GM18505 (cell line): Measurements from ENCODE around the gene ARID1A.

Experiments
- ATAC-seq: cut with Tn5 transposase; IDR thresholded peaks from one replicate; pipeline ENCODE4 v1.9.1; 2021; ENCODE audit not compliant: unreplicated experiment
- POLR2A ChIP-seq: IDR thresholded peaks from 4 replicates; pipeline ENCODE4 v1.6.1; 2011; ENCODE audit warnings: borderline replicate concordance; ENCODE audit not compliant: insufficient read depth, insufficient read length; ENCODE audit errors: extremely low read depth

Gene ARID1A

GRCh38 chr1:26744075-26744959 lies 48.5 kb downstream of the ARID1A start:
- peak; percentile 89 for ATAC-seq
- TF ChIP-seq POLR2A: peak; percentile 61

GRCh38 chr1:26745191-26745590 lies 49.4 kb downstream of the ARID1A start:
- ATAC-seq: no peak
- TF ChIP-seq POLR2A: no peak

DNA sequence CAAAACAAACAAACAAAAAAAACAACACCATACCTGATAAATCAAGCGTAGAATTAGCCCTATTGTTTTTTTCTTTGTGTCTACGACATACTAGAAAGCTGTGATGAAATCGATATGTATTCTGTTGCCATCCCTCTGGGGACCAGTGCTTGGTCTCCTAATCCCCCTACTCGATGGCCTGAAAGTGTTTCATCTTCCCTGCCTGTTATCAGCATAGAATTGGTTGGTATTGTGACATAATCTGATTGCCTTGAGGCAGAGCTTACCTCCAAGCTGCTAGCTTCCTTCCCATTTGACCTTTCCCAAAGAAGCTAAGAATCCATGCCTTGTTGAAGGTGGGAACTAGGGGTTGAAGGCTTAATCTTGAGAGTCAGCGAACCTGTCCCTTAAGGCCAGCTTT lies 51.2 kb downstream of the ARID1A start:
- TF ChIP-seq POLR2A: no peak
- no peak for ATAC-seq

DNA sequence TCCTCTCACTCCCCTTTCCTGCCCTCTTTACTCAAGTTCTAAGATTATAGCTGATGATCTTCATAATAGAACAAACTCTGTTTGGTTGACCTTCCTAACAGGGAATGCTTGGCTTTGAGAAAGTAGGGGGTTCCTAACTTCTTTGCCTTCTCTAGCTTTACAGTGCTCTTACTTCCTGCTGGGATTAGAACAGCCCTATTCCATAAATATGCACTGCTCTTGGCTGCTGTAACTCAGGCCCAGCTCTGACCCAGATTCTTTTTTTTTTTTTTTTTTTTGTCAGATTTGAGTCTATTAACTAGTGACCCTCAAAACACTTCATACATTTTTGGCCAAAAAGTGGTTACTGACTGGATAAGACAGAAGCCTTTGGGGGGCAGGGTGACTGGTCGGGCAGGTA lies 52.5 kb downstream of the ARID1A start:
- no peak for TF ChIP-seq POLR2A
- no peak for ATAC-seq

DNA sequence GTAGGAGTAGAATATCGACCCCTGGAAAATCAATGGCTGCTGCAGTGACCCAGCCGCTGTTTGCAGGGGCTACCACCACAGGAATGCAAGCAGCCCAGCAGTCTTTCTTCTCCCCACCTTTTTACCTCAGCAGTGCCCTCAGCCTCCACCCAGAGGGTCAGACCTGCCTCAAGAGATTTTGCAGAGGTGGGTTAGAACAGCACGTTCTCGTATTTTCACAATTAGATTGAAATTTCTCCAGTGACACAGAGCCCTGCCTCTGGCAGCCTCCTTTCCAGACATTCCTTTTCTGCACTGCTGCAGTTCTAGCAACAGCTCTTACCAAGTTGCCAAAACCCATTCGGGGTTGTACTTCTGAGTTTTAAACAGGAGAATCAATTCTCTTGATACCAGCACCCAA lies 53.6 kb downstream of the ARID1A start:
- no peak for ATAC-seq
- TF ChIP-seq POLR2A: no peak

DNA sequence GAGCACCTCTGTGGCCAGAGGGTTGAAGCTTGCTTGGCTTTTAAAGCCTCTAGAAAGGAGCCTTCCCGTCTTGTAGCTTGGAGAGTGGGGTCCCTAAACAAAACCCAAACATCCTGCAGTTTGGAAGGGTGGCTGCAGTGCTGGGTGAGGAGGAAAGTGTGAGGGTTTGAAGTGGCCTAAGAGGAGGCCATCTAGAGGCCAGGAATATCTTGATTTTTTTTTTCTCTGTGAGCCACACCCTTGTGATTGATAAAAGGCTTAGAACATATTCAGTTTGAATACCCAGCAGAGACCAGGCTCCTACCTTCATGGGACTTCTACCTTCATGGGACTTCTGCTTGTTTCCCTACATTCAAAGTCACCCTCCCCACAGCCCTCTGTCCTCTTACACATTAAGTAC lies 54.6 kb downstream of the ARID1A start:
- ATAC-seq: no peak
- TF ChIP-seq POLR2A: no peak

DNA sequence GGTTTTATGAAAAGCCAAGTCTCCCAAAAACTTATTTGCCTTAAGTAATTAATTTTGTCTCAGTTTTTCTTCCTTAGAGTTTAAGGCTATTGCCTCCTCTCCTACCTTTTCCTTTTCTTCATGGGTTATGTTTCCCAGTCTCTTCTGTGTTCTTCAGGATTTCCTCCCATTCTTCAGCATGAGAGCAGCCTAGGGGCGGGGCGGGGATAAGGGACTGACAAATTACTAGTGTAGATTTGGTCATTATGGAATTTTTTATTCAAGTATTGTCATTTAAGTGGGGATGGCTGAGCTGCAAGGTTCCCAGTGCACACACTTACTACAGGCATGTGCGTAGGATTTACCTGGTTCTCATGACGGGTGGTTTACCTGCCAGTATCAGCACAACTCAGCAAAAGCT lies 56.7 kb downstream of the ARID1A start:
- ATAC-seq: no peak
- no peak for TF ChIP-seq POLR2A

GRCh38 chr1:26754086-26754874 lies 58.5 kb downstream of the ARID1A start:
- no peak for ATAC-seq
- no peak for TF ChIP-seq POLR2A

- ATAC-seq: no peak
- TF ChIP-seq POLR2A: no peak
Observed at GRCh38 chr1:26758358-26758757, 62.5 kb downstream of the ARID1A start.

GRCh38 chr1:26759531-26759930 lies 63.7 kb downstream of the ARID1A start:
- ATAC-seq: no peak
- TF ChIP-seq POLR2A: no peak

- ATAC-seq: no peak
- TF ChIP-seq POLR2A: no peak
Observed at GRCh38 chr1:26761217-26761616, 65.4 kb downstream of the ARID1A start.

GRCh38 chr1:26767714-26768113 lies 71.9 kb downstream of the ARID1A start:
- no peak for ATAC-seq
- no peak for TF ChIP-seq POLR2A

- TF ChIP-seq POLR2A: no peak
- ATAC-seq: no peak
Observed at GRCh38 chr1:26768755-26769154, 72.9 kb downstream of the ARID1A start.

GRCh38 chr1:26771285-26771642 lies 75.4 kb downstream of the ARID1A start:
- TF ChIP-seq POLR2A: peak; percentile 3
- ATAC-seq: no peak

DNA sequence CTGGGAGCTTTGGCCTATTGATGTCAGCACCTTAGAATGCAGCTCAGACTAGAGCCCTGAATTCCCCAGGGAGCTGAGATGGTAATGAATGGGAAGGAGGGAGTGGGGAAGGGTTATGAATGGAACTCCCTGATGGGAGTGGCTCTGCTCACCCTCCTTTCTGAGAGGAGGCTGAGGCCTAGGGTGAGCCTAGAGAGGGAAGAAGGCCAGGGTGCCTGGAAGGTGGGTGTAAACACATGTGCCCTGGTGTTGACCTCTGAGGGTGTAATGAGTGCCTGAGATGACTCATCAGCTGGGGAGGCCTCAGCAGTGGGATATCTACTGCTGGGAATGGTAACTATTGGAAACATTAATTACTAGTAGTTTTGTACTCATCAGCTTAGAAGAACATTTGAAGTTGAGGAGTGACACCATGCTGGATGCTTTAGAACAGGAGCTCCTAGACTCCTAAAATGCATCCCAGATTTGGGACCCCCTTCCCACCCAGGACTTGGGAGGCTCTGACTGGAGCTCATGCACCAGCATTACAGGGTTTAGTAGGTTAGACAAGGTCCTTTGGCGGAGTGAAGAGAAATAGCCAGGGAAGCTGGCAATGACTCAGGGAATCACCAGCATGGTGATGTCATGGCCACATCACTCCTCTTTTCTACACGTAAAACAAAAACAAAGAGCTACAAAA lies 76.0 kb downstream of the ARID1A start:
- no peak for TF ChIP-seq POLR2A
- ATAC-seq: no peak
